ENCODE results near the gene COPS8.

COPS8 gene

GRCh38 chr2:237066396-237066795 lies 19.3 kb upstream of the COPS8 start:
- DNase-seq = no peak

GRCh38 chr2:237068005-237068576 lies 17.6 kb upstream of the COPS8 start:
- DNase-seq = no peak

DNA sequence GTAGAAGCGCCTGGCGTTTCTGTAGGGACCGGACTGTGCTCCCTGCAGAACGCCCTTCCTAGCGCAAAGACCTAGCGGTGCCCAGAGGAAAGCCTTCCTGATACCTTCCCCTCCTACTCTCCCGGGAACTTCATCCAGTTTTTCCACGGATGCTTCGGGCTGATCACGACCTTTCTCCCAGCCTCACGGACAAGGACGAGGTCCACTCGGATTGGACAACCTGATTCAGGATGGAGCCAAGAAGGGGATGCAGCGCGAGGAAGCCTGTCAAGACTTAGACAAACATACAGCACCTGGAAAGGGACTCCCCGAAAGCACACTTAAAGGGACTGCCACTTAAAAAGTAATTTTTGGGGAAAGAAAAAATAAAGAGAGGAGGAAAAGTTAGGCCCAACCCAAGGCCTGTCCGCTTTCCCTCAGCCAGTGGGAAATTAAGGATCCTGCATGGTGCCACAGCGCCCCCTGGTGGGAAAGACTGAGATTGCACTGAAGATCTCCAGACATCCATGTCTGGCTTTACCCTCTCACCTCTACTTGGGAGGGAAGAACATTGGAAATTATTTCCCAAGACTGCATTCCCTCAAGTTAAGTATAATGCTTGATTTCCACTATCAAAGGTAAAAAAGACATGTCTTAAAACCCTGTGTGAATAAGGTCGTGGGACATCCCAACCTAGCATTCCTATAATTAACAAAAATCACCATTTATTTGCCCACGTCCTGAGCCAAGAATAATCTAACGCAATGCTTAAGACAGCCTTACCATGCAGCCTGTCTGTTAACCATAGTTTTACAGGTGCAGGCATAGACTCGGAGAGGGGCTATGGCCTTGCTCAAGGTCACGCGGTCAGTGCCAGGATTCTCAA lies 13.4 kb upstream of the COPS8 start:
- peak in 1 of 2 experiments; percentile 29 for DNase-seq

DNA sequence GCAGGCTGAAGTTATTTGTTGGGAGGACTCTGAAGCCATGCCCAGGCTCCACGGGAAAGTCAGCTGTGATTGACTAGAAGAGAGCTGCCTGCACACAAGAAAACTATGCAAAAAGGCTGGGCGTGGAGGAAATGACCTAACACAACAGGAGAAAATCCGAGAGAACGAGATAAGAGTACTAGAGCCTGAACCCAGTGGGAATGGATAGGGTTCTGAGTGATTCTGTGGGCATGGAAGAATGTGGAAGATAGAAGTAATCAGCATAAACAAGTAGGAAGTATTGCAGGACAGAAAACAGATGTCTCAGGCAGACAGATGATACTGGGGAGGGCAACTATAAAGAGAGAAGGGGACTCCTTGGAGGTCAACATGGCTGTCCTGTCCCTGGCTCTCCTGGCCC lies 12.1 kb upstream of the COPS8 start:
- DNase-seq = no peak

DNA sequence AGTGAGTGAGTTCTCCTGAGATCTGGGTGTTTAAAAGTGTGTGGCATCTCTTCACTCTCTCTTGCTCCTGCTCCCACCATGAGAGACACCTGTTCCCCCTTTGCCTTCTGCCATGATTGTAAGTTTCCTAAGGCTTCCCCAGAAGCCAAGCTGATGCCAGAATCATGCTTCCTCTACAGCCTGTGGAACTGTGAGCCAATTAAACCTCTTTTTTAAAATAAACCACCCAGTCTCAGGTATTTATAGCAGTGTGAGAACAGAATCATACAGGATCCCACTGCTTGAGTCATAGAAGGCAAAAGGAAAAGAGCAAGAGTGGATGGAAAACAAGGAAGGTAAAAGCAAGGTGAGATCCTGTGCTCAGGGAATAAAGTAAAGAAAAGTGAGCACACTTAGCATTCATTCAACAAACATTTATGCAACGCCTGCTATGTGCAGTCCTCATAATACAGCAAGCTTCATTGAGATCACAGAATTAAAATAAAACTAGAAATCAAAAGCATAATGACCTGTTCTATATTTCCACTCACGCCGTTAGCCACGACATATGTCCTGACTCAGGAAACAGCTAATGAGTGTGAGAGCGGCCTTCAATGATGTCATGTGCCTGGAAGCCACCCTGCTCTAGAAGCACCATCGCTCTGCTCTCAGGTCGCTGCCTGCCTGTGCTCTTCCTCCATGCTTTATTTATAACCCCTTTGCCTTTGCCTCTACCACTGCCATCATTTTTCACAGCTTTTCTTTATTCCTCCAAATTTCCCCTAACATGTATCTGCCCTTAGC lies 11.3 kb upstream of the COPS8 start:
- no peak for DNase-seq

- no peak for DNase-seq
Measured at GRCh38 chr2:237075749-237076599, 9.7 kb upstream of the COPS8 start.

DNA sequence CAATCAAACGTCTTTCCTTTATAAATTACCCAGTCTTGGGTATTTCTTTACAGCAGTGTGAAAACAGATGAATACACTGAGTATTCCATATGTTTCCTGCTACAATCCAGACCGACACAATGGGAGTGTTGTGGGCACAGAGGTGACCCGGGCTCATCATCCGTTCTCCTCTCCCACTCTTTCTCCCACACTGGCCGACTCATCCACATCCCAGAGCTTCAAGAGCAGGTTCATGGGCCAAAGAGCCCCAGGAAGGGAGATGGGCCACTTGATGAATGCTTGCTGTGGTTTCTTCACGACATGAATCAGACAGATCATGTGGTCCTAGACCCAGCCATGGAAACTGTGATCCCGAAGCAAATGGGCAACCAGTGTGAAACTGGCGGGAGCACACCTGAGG lies 4.1 kb upstream of the COPS8 start:
- no peak for DNase-seq

DNA sequence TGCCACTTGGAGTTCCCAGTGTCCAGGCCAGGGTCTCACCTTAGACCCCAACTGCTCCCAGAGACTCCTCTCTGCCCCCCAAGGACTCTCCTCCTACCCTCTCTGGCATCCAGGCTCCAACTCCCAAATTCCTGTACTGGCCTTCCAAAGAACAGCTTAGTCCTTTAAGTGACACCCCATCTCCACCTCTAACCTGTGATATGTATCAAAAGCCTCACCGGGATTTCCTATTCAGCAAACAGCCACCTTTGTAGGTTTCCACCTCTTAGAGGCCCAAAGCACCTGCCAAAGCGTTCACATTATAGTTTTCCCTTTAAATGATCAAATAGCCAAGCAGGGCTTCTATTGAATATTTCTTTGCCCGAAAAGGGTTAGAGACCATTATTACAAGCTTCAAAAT lies 2.7 kb upstream of the COPS8 start:
- no peak for DNase-seq

- DNase-seq = no peak
Measured at GRCh38 chr2:237084444-237084843, 1.2 kb upstream of the COPS8 start.

GRCh38 chr2:237090906-237091305 lies 5.2 kb downstream of the COPS8 start:
- no peak for DNase-seq

DNA sequence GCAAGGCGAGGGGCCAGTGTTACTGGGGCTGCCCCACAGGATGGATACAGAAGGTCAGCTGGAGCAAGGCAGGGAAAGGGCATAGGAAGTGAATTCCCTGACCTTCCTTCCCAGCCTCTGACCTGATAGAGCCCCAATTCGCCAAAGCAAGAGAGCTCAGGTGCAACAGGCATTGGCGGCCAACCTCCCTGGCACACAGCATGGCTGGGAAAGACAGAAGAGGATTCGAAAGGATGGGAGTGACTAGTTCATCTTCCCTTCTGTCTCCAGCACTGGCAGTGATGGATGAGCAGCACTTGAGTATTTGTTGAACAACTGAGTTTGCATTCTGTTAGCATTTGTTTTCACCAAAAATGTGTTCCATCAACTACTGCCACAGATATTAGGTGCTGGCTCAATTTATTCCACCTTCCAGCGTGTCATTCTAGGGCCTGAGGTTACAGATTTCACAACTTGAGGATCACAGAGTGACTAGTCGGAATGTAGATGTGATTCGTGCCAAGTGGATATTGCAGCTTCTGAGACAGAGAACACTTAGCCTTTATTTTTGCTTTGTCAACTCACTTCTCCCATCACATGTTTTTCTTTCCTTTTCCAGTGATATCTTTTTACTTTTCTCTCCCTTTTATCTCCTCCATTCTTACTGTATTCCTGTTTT lies 6.2 kb downstream of the COPS8 start:
- DNase-seq = no peak

DNA sequence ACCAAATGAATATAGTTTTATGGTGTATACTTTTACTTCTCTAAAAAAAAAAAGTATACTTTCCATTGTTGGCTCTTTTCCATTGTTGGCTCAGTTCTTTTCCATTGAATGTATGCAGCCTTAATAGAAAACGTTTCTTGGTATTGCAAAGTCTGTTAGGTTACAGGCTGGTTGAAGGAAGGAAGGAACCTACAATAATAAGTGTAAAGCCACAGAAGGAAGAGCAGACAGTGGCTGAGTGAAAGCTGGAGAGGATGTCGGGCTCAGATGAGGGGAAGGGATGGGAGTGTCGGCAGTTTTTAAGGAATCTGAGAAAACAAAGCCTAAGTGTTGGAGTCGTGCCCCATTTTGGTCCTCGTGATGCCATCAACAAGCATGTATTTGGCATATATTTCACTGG lies 6.8 kb downstream of the COPS8 start:
- DNase-seq = no peak

DNA sequence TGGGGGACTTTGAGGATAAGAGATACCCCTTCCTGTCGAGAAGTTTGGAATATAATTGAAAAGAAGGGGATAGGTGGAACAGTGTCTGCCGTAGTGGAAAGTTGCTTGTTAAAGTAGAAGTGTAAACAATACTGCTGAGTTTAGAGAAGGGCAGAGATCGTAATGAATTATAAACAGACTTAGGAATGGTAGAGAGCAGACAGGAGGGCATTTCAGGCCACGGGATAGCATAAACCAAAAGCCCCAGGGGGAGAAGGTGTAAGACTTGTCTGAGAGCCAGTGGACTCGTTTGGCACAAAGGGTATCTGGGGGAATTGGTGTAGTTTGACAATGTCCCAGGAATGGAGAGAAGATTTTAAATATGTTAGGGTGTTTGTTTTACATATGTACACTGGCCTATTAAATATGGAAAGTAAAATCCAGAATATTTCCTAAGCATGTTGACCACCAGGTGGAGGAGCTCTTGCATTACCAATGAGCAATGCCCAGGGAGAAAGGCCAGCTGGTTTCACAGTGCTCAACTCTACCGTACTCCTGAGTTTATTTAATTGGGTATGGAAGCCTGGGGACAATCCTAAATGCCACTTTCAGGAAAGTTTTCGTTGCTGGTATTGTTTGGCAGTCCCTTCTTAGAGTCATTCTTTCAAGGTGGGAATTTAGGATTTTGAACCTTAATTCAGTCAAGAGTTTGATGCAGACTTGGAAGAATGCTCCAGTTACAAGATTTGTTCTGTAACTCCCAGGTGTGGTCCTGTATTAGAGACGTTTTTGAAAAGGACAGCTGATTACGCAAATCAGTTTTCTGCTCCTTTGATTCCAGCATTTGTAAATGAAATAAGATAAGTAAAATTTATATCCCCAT lies 7.5 kb downstream of the COPS8 start:
- DNase-seq = peak in 1 of 2 experiments; percentile 31

DNA sequence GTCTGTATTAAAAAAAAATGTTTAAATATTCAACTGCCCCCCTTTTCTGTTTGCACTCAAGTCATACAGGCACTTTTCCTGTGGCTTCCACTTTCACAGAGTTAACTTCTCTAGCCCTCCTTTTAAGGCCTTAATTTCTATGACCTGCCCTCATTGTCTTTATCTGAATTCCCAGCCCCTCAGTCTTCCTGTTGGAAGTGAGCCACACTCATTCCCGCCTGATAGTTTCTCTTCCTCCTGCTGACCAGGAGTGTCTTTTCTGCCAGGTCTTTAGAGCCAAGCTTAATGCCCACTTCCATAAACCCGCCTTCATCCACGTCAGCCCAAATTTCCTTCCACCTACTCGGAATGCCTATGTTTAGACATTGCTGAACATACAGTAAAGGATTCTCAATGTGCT lies 10.5 kb downstream of the COPS8 start:
- no peak for DNase-seq

DNA sequence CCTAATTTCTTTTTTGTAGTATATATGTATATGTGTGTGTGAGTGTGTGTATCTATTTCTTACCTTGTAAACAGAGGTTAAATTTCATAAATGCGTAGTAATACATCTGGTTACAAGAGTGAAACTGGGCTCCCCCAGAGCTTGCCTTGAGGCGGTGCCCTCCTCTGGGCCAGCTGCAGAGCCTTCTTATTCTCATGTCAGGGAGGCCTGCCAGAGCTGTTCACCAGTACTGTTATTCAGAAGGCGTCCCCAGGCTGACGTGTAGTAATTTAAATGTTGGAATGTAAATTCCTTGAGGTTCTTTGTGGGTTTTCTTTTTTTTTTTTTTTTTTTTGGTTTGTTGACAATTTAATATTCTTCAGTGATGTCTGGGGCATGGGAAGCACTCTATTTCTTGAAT lies 11.2 kb downstream of the COPS8 start:
- no peak for DNase-seq

- DNase-seq = no peak
Measured at GRCh38 chr2:237097326-237097910, 11.7 kb downstream of the COPS8 start.

DNA sequence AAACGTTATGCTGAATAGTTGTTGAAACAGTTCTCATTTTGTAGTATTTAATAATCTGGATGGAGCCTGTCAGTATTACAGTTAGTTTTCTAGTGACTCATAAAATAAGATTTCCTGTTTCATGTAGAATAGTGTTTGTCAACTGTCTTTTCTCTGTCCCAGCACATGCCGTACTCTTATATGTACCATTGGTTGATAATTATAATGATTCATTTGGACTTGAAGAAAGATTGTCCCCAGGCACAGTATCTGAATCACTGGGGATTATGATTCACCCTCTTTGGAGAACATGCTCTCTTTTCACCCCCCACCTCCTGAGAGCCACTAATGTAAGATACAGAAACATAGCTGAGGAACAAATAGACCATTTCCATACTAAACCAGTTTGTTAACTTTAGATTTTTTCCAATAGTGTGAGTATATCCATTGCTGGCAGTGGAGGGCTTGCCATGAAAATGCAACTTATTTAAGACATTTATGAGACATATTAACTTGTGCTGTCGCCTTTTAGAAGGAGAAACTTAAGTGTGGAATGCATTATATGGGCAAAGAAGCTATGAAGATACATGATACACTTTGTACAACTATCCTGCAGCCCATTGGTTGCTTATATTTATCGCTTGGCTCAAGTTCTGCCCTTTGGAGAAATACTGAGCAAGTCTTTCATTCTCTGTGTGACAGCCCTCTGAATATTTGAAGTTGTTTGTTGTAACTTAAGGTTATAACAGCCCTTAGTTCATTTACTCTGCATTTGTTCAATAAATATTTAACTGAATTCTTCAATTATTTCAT lies 12.4 kb downstream of the COPS8 start:
- DNase-seq = no peak

GRCh38 chr2:237099804-237100203 lies 14.1 kb downstream of the COPS8 start:
- DNase-seq = no peak

DNA sequence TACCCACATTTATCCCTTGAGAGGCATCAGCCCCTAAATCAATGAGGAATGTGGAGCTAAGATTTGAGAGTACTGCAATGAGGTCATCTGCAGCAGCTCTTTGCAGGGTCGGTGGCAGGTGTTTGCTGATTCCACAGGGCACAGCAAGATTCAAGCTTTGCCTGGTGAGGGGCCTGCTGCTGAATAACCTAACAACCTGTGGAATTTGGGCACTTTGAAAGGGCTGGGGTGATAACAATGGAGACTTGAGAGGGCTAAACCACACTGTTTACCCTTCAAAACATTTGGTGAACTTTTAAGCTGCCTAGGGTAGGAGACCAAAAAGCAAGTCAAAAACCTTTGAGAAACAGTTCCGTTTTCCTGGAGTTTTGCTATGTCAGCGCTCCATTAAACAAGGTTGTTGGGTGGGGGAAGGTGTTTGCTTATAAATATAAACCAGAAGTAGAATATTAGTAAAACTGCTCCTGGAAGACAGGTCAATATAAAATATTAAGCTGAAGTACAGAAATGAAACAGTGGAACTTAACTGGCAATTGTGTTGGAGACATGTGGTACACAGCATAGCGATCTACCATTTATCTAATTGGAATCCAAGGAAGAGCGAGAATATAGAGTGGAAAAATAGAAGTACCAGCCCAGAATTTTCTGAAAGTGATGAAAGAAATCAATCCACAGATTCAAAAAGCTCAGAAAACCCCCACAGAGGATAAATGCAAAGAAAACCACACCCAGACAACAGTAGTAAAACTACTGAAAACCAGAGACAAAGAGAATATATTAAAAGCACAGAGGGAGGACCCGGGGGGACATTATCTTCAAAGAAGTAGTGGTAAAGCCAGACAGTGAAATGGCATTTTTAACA lies 15.7 kb downstream of the COPS8 start:
- DNase-seq = no peak
